Hypothalamus (tissue), 51 donors: ENCODE data around the gene ZNF467.

Source experiments
- DNase-seq, 51 donors: peaks; one replicate each; lab custom pipeline; 2025; lab: John Stamatoyannopoulos, UW

Gene ZNF467

DNA sequence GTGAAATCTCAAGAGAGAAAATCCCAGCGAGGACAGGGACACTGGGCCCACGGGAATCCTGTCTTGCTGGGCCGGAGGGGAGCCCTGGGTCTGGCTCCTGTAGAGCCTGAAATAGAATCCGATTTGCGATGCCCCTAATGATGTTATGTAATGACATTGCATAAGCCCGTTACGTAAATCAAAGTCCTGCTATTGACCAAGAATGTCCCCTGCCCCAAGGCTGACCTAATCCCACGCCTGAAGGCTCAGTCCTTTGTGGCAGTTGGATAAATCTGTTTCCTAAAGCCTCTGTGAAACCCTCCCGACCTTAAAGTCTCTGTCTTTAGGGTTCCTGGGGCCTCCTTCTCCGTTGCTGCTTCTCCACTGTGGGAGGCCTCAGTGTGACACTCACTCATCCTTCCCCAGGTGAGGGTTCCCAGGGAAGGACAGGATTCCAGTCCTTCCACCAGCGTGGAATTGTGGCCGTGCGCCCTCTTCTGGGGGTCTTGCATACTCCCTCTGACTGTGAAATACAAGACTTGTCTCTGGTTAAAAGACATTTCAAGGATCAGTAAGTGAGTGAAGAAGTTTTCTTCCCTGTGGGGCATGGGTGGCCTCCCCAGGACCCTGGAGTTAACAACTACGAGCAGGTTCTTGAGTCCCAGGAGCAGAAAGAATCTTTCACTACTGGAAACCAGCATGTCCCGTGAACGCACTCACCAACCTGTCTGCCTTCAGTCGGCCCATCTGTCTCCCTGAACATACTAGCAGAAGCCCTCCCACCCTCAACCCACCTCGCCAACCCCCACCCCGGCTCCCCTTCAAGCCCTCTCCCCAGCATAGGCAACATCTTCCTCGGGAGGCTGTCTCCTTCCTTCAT is 19.8 kb downstream of the ZNF467 start:
- DNase-seq: peak in 9 of 51 donors; percentile 5 to 39 (median 16)

DNA sequence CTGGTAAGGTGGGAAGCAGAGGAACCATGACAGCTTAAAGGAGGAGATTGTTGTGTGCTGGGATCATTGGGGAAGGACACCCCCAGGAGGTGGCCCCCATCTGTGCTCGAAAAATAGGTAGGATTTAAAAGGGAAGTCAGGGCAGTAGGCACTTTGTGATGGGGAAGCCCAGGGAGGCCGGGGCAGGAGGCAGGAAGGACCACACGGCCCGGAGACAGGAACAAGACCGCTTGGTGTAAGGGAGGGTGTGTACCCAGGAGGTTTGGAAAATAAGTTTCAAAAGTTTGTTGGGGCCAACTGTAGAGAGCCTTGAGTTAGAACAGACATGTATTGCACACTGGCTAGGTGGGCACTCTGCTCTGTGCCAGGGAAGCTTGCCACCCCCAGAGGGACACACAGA is 20.7 kb downstream of the ZNF467 start:
- no peak for DNase-seq

DNA sequence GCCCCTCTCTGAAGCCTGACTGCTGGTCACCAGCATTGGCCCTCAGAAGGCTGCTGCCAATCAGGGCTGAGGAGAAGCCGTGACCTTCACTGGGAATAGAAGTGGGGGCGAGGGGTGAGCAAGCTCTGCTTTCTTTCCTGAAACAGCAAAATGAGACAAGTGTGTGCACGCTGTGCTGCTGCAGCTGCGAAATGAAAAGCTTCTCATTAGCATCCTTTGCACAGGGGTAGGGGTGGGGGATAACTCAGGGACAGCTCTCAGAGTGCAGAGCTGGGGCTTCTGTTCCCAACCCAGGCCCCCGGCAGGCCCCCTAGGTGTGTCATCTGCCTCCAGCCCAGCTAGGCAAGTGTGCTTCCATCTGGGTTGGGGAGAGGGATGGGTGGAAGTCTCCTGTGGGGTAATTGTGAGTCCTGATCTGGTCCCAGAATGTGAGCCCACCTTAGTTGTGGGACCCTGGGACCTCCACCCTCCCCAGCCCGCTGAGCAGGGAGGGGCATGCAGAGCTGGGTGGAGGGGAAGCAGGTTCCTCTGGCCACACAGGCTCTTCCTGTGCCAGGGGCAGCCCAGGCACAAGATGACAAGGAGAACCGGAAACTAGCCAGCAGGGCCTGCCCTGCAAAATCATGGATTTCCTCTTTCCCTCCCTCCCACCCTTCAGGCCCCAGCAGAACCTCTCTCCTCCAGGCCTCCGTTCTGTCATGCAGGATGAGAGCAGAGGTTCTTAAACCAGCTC is 22.2 kb downstream of the ZNF467 start:
- no peak for DNase-seq

DNA sequence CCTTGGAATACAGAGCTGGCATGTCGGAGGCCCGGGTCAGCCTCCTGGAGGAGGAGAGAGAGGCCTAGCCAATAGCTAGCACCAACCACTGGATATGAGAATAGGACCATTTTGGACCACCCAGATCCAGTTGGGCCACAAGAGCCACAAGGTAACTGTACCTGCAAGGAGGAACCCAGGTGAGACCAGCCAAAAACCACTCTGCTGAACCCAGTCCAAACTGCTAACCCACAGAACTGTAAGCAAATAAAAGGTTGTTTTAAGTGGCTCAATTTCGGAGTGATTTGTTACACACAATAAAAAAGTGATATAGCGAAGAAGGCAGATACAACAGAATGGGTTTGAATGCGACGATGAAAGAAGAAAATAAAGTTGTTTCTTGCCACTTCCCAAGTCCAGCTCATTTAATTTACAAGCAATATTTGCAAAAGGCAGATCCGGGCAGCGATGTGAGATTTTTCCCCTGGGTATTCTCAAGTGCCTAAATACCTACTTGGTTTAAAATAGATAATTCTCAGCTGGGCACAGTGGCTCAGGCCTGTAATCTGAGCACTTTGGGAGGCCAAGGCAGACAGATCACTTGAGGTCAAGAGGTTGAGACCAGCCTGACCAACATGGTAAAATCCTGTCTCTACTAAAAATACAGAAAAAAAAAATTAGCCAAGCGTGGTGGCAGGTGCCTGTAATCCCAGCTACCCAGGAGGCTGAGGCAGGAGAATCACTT is 23.1 kb downstream of the ZNF467 start:
- DNase-seq: no peak

DNA sequence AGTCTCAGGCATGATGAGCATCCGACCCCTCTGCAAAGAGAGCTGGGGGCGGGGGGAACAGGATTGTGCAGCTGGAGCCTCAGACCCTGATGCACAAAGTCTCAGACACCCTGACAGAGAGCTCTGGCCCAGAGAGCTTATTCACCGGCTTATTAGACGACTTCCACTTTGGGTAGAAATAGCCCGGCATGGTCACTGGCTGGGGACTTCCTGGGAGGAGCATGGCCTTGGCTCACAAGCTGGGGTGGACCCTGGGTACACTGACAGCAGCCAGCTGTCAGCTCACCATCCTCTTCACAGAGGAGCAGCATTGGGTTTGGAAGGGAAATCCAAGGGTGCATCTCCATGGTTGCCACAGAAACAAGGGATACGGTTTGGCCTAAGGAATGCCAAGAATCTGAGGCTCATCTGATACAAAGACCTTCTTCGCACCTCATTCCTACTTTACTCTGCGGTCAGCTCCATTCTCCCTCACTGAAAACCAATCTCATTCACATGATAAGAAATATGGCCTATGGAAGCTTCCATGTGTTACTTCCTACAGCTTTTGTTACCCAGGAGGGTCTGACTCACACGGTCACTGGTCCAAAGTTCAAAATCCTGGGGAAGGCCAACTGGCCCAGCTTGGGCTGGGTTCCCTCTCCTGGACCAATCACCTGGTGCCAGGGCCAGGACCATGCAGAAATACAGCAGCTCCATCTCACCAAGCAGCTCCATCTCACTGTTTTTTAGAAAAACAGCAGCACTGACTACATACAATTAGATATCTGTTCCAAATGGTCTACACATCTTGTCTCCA is 25.1 kb downstream of the ZNF467 start:
- DNase-seq: no peak

DNA sequence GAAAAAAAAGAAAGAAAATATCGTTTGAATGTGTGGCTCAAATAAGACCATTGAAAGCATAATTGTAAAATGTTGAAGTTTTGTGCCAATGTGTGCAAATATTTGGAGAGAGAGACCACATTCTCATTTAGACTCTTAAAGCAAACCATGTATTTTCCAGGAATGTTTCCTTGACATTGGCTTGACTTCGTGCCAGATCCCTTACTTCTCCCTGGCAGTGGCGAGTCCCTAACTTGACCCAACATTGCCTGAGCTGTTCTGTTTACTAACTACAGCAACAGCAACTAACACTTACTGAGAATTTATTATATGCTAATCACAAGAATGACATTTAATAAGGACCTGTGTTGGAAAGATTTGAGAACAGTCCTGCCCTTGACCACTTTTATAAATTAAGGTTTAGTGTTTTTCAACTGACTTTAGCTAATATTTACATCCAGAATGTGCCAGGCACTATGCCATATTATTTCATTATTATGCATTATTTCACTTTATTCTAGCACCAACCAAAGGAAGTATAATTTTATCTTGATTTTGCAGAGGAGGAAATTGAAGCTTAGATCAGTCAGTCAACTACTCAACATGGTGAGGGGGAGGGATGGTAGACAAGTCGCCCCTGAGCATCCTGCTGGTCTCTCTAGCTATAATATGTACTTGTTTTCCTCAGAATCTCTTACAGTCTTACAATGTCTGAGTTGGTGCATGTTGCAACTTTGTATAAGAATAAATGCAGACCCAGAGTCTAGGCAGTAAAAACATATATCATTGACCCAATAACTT is 29.7 kb downstream of the ZNF467 start:
- no peak for DNase-seq

DNA sequence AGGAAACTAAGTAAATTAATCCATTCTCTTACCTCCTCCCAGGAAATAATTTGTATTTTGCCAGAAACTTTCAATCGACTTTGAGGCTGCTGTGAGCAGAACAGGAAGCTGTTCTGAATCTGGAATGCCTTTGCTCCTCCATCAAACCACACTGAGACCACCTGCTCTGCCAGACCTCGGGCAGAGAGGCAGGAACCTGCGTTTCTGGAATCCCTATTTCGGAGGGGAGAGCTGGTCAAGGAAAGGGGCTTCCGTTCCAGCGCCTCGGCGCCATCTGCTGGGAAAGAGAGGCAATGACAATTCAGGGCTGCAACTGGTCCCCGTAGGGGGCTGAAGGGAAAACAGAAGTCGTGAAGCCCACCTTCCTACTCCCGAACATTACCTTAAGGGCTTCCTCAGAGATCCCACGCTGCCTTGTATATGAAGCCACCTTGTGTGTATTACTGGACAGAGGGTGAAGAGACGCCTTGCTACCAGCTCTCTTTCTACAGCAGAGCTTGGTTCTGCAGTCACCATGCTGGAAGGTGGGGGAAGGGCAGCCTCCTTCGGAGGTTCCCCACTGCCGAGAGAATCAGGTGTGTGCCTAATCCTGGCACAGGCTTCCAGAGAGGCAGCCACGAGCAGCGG is 31.2 kb downstream of the ZNF467 start:
- peak in 48 of 51 donors; percentile 13 to 81 (median 54) for DNase-seq

DNA sequence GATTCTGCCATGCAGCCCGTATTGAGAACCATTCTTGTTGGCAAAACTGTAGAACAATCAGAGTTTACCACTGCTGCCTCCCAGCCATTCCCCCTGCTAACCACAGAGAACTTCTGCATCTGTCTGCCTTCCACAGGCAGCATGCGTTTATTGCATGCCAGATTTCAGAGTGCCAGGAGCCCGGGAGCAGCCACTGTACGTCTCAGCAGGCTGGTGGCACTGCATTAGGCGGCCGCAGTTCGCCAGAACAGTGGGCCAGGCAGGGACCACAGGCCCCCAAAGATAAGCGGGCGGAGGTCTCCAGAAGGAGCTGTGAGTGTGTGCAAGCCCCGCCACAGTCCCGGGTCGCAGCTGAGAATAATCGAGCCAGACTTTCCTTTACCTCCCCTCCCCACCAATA is 31.8 kb downstream of the ZNF467 start:
- peak in 23 of 51 donors; percentile 6 to 54 (median 33) for DNase-seq

DNA sequence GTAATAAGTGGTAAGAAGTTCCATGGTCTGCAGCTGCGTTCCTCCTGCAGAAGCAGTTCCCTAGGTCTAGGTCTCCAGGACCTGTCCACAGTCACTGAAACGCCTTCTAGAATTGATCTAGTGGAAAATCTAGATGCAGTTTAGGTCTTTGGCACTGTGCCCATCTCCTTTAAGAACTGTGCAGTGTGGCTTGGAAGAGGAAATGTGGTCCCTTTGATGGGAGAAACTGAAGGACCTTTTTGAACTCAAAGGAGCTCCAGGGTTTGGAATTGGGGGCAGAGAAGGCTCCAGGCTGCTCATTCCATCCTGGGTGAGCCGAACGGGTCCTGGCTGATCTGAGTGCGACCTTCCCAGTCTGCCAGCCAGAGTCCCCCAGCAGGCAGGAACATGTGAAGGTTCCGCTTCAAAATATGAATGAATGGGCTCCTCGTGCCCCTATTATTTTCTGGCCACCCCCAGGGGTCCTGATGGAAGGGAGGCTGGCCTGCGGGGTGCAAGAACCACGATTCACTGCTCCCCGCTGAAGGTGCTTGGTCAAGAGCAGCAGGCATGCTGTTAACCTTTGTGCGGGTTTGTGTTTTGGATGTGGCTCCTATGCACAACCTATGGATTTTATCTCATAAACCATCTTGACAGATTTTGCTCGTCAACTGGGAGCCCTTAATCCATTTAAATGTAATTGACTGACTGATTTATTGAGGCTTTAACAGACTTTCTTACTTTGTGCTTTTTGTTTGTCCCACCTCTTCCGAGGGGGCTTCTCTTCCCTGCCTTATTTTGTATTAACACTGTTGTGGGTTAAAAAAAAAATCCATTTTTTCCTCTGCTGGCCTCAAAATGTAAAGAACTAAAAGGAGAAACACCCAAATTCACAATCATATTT is 36.7 kb downstream of the ZNF467 start:
- DNase-seq: no peak

DNA sequence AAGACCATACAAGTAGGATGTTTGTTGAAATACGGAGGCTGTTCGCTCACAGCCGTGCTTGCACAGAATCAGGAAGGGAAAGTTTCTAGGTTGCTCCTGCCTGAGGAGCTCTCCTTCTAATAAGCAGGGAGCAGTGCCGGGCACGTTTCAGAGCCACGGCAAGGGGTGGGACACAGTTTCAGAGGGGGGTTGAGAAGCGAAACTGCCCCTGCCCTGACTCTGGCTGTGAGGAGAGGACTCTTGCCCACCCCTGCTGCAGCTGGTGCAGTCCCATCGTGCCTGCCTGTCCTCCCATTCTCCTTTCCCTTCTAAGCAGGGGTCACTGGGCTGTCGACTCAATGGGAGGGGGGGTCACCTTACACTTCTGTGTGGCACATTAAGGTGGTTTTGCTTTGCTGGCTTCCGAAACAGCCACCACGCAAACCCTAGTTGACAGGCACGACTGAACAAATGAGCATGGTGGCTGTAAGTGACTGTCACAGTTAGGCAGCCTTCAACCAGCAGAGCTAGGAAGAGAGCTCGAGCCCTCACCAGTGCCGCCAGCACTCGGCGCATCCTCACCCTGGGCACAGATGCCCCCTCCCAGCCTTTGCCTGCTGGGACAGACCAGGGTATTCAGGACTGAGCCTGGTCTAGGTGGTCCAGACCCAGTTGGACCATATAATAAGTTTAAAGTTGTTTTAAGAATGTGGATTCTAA is 37.5 kb downstream of the ZNF467 start:
- no peak for DNase-seq

DNA sequence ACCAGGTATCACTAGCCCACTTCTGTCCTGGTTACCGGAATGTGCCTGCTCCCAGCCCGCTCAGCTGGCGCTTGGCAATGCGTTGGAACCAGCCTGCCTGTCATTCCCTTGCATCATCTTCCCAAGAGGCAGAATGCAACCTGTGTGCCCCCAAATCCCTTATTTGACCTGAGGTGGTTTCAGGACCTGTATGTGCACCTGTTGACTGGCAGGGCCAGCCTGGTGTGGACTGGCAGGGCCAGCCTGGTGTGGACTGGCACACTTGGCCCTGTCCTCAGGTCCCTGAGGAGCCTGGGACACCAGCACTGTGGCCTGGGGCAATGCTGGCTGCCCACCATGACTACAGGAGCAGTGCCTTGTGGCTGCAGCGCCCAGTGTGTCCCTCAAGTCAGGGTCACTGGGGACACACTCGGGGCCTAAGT is 38.2 kb downstream of the ZNF467 start:
- no peak for DNase-seq

DNA sequence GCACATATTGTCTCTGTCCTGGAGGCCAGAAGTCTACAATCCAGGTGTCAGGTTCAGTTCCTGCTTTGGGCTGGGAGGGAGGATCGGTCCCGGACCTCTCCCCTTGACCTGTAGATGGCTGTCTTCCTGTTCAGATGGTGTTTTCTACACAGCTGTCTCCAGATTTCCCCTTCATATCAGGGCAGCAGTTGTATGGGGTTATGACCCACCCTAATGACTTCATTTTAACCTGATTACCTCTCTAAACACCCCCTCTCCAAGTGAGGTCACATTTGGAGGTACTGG is 38.7 kb downstream of the ZNF467 start:
- DNase-seq: no peak

DNA sequence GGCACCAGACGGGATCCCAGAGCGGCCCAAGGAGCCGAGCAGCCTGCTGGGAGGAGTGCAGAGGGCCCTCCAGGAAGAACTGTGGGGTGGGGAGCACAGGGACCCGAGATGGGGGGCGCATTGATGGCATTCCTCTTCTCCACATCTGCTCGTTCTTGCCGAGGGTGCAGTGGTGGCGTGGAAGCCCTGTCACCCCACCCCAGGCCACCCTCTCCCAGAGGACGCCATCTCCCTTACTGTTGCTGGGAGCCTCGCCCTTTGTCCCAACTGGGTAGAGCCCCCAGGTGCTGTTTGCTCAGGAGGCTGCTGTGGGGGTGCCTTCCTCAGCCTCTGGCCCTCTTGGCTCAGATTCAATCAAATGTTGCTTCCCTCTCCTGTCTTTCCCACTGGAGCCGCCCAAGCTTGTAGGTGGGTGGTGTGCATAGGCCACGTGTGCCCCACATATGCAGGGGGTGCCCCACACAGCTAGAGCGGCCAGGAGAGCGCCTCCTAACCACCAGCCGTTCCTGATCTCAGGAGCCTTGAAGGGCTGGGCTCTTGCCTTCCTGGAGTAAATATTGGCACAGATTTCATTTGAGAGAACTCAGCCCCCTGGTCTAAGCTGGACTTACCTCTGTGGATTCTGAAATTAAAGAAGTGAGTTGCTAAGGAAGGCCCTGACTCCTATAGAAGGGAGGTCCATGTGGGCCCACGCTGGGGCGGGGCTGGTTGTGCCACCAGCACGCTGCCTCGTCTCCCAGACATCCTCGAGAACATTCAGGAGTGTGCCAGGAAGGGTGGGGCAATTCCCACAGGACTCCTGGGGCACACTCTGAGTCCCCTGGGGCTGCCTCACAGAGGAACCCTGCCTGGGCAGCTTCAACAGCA is 39.2 kb downstream of the ZNF467 start:
- no peak for DNase-seq

DNA sequence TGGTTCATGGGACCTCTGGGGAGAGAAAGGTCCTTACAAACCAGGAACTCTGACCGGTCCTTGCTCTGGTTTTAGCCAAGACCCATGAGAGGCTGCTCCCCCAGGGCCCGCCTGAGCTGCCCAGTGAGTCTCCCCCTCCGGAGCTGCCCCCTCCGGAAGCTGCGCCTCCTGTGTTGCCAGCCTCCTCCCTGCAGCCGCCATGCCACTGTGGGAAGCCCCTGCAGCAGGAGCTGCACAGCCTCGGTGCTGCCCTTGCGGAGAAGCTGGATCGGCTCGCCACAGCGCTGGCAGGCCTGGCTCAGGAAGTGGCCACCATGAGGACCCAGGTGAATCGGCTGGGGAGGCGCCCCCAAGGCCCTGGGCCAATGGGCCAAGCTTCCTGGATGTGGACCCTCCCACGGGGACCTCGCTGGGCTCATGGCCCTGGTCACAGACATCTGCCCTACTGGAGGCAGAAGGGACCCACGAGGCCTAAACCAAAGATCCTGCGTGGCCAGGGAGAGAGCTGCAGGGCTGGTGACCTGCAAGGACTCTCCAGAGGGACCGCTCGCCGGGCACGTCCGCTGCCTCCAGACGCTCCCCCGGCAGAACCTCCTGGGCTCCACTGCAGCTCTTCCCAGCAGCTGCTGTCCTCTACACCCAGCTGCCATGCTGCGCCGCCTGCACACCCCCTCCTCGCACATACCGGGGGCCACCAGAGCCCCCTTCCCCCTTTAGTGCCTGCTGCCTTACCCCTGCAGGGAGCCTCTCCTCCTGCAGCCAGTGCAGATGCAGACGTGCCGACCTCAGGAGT is 40.1 kb downstream of the ZNF467 start:
- no peak for DNase-seq

DNA sequence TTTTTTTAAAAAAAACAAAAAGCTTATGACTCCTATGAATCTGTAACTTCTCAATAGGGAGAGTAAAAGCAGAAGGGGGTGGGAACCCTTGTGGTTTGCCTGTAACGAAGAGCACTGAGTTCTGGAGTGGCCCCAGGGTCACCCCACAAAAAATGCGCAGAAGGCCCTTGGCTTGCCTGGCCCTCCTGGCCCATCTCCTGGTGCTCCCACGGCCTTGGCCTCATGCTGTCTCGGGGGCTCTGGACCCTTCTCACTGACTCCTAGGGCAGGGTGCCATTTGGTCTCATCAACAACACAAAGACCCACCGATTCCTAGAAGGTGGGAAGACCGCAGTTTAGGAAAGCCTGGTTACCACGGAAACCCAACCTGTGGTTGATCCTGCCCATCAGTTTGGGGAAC is 40.8 kb downstream of the ZNF467 start:
- DNase-seq: no peak

DNA sequence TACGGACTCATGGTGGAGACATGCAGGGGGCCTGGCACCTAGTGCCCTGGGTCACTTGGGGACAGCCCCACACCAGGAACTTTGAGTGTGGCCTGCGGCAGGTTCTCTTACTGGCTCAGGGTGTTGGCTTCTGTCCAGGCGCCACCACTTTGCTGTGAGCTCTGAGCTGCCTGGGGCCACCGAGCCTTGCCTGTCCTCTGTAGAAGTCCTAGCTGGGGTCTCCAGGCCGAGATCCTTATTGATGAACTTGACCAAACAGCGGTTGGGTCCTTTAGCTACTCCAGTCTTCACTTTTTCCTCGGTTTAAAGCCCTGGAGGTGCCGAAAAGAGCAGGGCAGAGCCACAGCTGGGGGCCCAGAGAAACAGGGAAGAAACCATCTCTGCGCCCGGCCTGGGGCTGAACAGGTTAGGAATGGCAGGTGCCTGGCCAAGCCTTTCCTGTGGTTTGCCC is 41.3 kb downstream of the ZNF467 start:
- no peak for DNase-seq
